Esophagus (tissue), 2 donors: ENCODE data around the gene METRNL. TPM values are rescaled to one million over a fixed set of nuclear protein-coding genes. Genes with fewer than 3 reads are reported as not detected.
A peak's percentile ranks its signal among the peaks of the same experiment; 100 is the strongest.

Source experiments
- H3K27ac ChIP-seq, 2 donors: one replicate each; pipeline ENCODE4 v1.5.1; 2013; ENCODE audit warnings: low read depth in 2 of 2, mild to moderate bottlenecking in 2 of 2, inconsistent platforms in 1 of 2, low read length in 1 of 2, moderate library complexity in 1 of 2
- H3K27me3 ChIP-seq, 2 donors: one replicate each; pipeline ENCODE4 v1.6.1; 2013; ENCODE audit warnings: low read length in 2 of 2, control low read depth in 1 of 2, mild to moderate bottlenecking in 1 of 2; ENCODE audit not compliant: insufficient read depth in 2 of 2, control insufficient read depth in 1 of 2
- H3K36me3 ChIP-seq, 2 donors: one replicate each; pipeline ENCODE4 v1.6.1; 2013; ENCODE audit warnings: low read length in 1 of 2; ENCODE audit not compliant: control insufficient read depth in 2 of 2, insufficient read depth in 2 of 2
- H3K4me1 ChIP-seq, 2 donors: one replicate each; pipeline ENCODE4 v1.6.1; 2013; ENCODE audit warnings: low read length in 1 of 2; ENCODE audit not compliant: control insufficient read depth in 2 of 2, insufficient read depth in 2 of 2
- H3K4me3 ChIP-seq, 2 donors: one replicate each; pipeline ENCODE4 v1.5.1; 2013; ENCODE audit warnings: low read length in 2 of 2, mild to moderate bottlenecking in 2 of 2, low read depth in 1 of 2, moderate library complexity in 1 of 2
- H3K9me3 ChIP-seq, 2 donors: one replicate each; pipeline ENCODE4 v1.6.1; 2013; ENCODE audit warnings: mild to moderate bottlenecking in 2 of 2, low read depth in 1 of 2, low read length in 1 of 2, moderate library complexity in 1 of 2; ENCODE audit not compliant: control insufficient read depth in 2 of 2, insufficient read depth in 1 of 2
- WGBS, 2 donors: extraction: QIAGEN DNeasy Blood & Tissue Kit; methylation state at CpG; one replicate each; pipeline ENCODE4 v1.1.7; 2013; 5-methylcytosine and 5-hydroxymethylcytosine counted together
- polyA plus RNA-seq, 2 donors: library from polyadenylated mRNA; stranded (reverse); fragments of 200-250 nt; gene quantifications; one replicate each; pipeline ENCODE4 v1.2.3, GENCODE V29; 2013
- donor health status: healthy with polysubstance abuse.
- donor health status: Bipolar disorder and iron deficiency.

The METRNL gene
- polyA plus RNA-seq, 2 donors: 143 to 169 TPM

DNA sequence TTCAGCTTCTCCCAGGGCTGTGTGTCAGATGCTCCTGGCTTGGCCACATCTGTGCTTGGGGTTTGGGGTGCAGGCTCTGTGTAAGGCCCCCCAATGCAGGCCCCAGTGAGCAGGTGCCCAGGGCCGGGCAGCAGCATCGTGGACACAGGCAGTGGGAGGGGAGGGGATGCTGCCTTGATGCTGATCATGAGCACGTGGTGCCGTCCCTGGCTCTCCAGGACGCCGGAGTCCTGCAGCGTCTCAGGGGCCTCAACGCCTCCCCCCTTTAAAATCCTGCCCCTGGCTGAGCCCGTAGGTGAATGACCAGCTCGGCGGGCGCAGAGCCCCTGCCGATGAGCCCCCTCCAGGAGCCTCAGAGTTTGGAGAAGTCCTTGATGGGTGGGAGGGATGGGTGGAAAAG lies 9.0 kb downstream of the METRNL start:
- peaks cover 0 to 46% of the 10 kb centered on the region in 2 donors for H3K36me3 ChIP-seq
- peaks cover 15 to 49% of the 10 kb centered on the region in 2 donors for H3K4me1 ChIP-seq
- H3K27ac ChIP-seq: peak overlapping the region; percentile 92 to 95
- 79% methylated on average over 13 of the region's 13 CpGs for WGBS, 2 donors
- no peaks in the 10 kb centered on the region for H3K27me3 ChIP-seq
- H3K4me3 ChIP-seq: peak overlapping the region in 1 of 2 donors; percentile 2
- no peaks in the 10 kb centered on the region for H3K9me3 ChIP-seq

DNA sequence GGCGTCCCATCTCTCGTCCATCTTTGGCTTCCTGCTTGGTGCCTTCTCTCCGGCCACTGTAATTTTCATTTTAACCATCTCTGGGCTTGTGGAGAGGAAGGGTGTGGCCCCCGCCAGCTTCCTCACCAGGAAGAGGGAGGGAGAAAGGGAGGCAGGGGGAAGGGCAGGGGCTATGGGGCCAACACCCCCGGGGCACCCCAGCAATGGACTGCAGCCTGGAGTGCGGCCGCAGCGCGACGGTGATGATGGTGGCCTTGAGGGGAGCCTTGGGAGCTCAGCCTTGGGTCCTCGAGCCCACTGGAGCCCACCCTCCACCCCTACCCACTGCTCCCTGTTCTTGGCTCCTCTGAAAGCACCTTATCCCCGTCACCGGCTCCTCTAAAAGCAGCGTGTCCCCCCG lies 9.5 kb downstream of the METRNL start:
- 53 to 61% methylated on average over 15 of the region's 15 CpGs for WGBS, 2 donors
- Histone ChIP-seq H3K36me3 (peaks cover 0 to 50% of the 10 kb centered on the region in 2 donors), H3K27me3 (no peaks in the 10 kb centered on the region), H3K27ac (peak overlapping the region; percentile 92 to 95), H3K9me3 (peaks cover 0 to under 1% of the 10 kb centered on the region in 2 donors), H3K4me1 (peaks cover 15 to 49% of the 10 kb centered on the region in 2 donors), H3K4me3 (peak overlapping the region; percentile 13 to 31)

- H3K27ac ChIP-seq: peak overlapping the region; percentile 92 to 95
- H3K36me3 ChIP-seq: peaks cover 0 to 57% of the 10 kb centered on the region in 2 donors
- no peaks in the 10 kb centered on the region for H3K27me3 ChIP-seq
- H3K9me3 ChIP-seq: peaks cover 0 to 2% of the 10 kb centered on the region in 2 donors
- 45 to 50% methylated on average over 46 to 47 of the region's 47 CpGs for WGBS, 2 donors
- peaks cover 11 to 45% of the 10 kb centered on the region in 2 donors for H3K4me1 ChIP-seq
- peak overlapping the region; percentile 13 to 31 for H3K4me3 ChIP-seq
These were observed 10.1 kb downstream of the METRNL start for GRCh38 chr17:83089328-83090132.

GRCh38 chr17:83090444-83091256 lies 11.2 kb downstream of the METRNL start:
- Histone ChIP-seq H3K4me1 (peaks cover 9 to 38% of the 10 kb centered on the region in 2 donors), H3K27ac (peak overlapping the region; percentile 95 to 97), H3K4me3 (peak overlapping the region; percentile 24 to 37), H3K9me3 (peaks cover 0 to 2% of the 10 kb centered on the region in 2 donors), H3K27me3 (no peaks in the 10 kb centered on the region), H3K36me3 (peaks cover 8 to 55% of the 10 kb centered on the region in 2 donors)
- WGBS, 2 donors: 52 to 53% methylated on average over 27 to 32 of the region's 32 CpGs

DNA sequence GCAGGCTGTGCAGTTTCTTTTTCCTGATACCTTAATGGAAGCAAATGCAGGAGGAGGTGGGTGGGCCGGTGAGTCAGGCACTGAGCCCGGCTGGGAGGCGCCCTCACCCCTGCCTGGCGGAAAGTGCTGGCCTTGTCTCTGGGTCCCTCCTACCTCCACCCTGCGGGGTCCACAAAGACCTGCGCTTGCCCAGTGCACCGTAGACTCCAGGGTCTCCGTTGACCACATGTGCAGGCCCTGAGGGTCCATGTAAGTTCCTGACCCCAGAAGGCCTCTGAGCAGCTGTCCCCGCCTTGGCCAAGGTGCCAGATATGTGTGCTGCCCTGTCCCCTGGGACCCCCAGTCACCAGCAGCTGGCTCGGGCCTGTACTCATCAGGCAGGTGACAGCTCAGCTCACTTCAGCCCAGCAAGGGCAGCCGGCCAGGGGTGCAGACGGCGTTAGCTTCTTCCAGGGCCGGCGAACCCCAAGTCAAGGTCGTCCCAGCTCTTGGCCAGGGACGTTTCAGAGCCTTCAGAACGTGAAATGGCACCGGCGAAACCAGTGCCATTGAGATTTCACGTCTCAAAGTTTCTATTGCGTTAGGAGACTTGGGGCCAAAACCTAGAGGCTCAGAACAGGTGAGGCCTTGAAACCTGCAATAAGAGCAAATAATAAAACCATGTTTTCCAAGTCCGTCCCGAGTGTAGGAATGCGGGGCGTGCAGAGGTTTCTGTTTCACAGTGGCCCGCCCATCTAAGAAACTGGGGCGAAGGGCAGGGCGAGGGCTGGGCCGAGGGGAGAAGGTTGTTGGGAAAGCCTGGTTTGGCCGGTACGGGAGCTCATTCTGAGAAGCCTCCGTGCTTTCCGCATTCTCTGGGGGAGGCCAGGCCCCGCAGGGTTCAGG lies 12.1 kb downstream of the METRNL start:
- Histone ChIP-seq H3K4me3 (peak overlapping the region; percentile 37 to 44), H3K36me3 (peaks cover 13 to 62% of the 10 kb centered on the region in 2 donors), H3K27ac (peak overlapping the region; percentile 95 to 97), H3K27me3 (no peaks in the 10 kb centered on the region), H3K4me1 (peaks cover 8 to 45% of the 10 kb centered on the region in 2 donors), H3K9me3 (peaks cover 0 to 5% of the 10 kb centered on the region in 2 donors)
- 38 to 48% methylated on average over 35 of the region's 35 CpGs for WGBS, 2 donors

- H3K36me3 ChIP-seq: peaks cover 13 to 59% of the 10 kb centered on the region in 2 donors
- H3K27me3 ChIP-seq: no peaks in the 10 kb centered on the region
- 66 to 74% methylated on average over 23 to 26 of the region's 26 CpGs for WGBS, 2 donors
- peak overlapping the region; percentile 37 to 44 for H3K4me3 ChIP-seq
- H3K4me1 ChIP-seq: peaks cover 8 to 48% of the 10 kb centered on the region in 2 donors
- peak overlapping the region; percentile 95 to 97 for H3K27ac ChIP-seq
- H3K9me3 ChIP-seq: peaks cover 0 to 6% of the 10 kb centered on the region in 2 donors
These were observed 12.8 kb downstream of the METRNL start for GRCh38 chr17:83092186-83092585.

DNA sequence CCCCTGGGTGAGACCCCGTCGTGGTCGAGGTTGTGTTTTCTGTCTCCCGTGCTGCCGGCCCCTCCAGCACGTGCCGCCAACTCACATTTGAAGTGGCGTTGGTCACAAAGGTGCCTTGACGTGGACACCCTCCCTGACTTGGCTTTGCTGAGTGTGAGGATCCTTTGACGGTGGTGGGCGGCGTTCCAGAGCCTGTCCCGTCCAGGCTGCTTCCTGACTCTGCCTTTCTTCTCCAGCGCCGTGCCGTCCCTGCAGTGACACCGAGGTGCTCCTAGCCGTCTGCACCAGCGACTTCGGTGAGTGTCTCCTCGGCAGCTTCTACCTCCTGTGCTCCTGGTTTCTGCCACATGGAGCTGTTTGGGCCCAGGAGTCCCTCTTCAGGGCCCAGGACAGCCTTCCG lies 13.5 kb downstream of the METRNL start:
- peak overlapping the region in 1 of 2 donors; percentile 53 for H3K27ac ChIP-seq
- H3K27me3 ChIP-seq: no peaks in the 10 kb centered on the region
- H3K4me3 ChIP-seq: peak overlapping the region in 1 of 2 donors; percentile 7
- peaks cover 8 to 42% of the 10 kb centered on the region in 2 donors for H3K4me1 ChIP-seq
- 82 to 84% methylated on average over 22 of the region's 22 CpGs for WGBS, 2 donors
- H3K36me3 ChIP-seq: peaks cover 13 to 52% of the 10 kb centered on the region in 2 donors
- H3K9me3 ChIP-seq: peaks cover 0 to 6% of the 10 kb centered on the region in 2 donors

DNA sequence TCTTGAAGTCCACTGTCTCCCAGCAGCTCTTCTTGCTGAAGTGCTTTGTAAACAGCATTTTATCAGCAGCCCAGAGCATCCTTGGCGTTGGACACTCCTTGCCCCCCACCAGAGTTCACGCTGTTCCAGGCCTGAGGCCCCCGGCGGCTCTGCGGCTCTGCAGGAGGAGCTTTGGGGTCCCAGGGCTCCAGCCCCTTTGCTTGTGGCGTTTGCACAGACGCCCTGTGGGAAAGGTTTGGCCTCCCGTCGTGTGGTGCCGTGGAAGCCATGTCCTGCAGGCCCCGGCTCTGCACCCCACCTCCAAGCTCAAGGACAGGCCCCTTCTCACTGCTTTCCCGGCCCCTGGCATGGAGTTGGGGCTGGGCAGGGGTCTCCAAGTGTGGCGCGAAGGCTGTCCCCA lies 14.1 kb downstream of the METRNL start:
- Histone ChIP-seq H3K27ac (peak overlapping the region in 1 of 2 donors; percentile 53), H3K4me3 (no peak overlapping the region), H3K36me3 (peaks cover 13 to 48% of the 10 kb centered on the region in 2 donors), H3K9me3 (peaks cover 0 to 6% of the 10 kb centered on the region in 2 donors), H3K4me1 (peaks cover 8 to 41% of the 10 kb centered on the region in 2 donors), H3K27me3 (no peaks in the 10 kb centered on the region)
- 91 to 94% methylated on average over 14 of the region's 14 CpGs for WGBS, 2 donors
